ENCODE measurements around the gene WTAP.

WTAP gene

DNA sequence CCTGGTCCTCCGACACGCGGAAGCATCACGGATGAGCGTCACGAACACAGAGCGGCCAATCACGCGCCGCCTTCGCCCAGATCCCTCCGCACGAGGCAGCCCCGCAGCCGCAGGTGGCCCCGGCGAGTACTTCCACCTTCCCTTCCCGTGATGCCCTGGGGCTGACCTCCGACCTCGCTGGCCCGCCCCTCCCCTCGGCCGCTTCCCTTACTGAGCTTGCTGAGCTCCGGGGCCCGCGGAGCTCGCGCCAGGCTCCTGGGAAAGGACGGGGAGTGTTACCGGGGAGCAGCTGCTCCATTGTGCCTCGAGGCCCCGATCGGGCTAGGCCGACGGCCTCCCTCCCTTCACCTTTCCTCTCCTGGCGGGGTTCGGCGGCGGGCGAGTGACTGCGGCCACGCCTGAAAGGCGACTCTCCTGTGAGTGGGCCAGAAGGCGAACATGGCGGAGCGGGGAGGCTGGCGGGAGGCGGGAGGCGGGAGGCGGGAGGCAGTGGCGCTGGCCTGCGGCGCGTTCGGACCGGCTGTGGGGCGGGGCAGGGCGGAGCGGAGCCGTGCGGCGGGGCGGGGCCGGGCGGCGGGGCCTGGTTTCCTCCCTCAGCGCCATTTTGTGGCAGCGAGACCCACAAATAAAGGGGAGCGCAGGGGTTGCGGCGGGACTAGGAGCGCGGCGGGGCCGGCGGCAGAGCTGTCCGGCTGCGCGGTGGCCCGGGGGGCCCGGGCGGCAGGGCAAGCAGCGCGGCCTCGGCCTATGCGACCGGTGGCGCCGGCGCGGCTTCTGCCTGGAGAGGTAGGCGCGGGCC lies at the start of gene WTAP:
Gene WTAP, plus strand, starts transcription at position 589 of the 799 bp plus-strand sequence. CDS start 8,760 bp downstream, outside the sequence.
- Histone ChIP-seq H3K4me3 (ENCODE audit: low read length) (peak within 1 kb of the TSS; percentile 78), H3K27me3 (replicated peaks; ENCODE audit: insufficient read depth, low read length) (no peaks in the 10 kb centered on the region), H3K4me2 (ENCODE audit: low read depth, low read length) (peak within 1 kb of the TSS; percentile 89), H3K9ac (ENCODE audit: low read length) (peak within 1 kb of the TSS; percentile 94), H4K20me1 (ENCODE audit: insufficient read depth, low read length) (peaks cover 10% of the 10 kb centered on the region; the same call in 1 of the 2 replicates), H2AFZ (ENCODE audit: low read length) (peak within 1 kb of the TSS; percentile 63), H3F3A (ENCODE audit: insufficient read depth, low read length) (no peaks in the 10 kb centered on the region), H3K27ac (ENCODE audit: low read length) (peak within 1 kb of the TSS; percentile 94), H3K4me1 (ENCODE audit: low read length) (no peaks in the 10 kb centered on the region), H3K9me2 (replicated peaks; ENCODE audit: insufficient read depth, low read length) (no peaks in the 10 kb centered on the region), H3K9me3 (replicated peaks; ENCODE audit: insufficient read depth, low read length) (no peaks in the 10 kb centered on the region), H3K36me3 (replicated peaks; ENCODE audit: insufficient read depth, low read length) (no peaks in the 10 kb centered on the region), H3K79me2 (ENCODE audit: low read length) (peaks cover 69% of the 10 kb centered on the region)
- peak; percentile 91 for DNase-seq
- TF ChIP-seq EZH2phosphoT487 (IDR thresholded peaks at IDR 0.05; ENCODE audit: low read length): no peak
- TF ChIP-seq, protein P1, sequence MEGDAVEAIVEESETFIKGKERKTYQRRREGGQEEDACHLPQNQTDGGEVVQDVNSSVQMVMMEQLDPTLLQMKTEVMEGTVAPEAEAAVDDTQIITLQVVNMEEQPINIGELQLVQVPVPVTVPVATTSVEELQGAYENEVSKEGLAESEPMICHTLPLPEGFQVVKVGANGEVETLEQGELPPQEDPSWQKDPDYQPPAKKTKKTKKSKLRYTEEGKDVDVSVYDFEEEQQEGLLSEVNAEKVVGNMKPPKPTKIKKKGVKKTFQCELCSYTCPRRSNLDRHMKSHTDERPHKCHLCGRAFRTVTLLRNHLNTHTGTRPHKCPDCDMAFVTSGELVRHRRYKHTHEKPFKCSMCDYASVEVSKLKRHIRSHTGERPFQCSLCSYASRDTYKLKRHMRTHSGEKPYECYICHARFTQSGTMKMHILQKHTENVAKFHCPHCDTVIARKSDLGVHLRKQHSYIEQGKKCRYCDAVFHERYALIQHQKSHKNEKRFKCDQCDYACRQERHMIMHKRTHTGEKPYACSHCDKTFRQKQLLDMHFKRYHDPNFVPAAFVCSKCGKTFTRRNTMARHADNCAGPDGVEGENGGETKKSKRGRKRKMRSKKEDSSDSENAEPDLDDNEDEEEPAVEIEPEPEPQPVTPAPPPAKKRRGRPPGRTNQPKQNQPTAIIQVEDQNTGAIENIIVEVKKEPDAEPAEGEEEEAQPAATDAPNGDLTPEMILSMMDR (IDR thresholded peaks at IDR 0.05; ENCODE audit: low read length): no peak

DNA sequence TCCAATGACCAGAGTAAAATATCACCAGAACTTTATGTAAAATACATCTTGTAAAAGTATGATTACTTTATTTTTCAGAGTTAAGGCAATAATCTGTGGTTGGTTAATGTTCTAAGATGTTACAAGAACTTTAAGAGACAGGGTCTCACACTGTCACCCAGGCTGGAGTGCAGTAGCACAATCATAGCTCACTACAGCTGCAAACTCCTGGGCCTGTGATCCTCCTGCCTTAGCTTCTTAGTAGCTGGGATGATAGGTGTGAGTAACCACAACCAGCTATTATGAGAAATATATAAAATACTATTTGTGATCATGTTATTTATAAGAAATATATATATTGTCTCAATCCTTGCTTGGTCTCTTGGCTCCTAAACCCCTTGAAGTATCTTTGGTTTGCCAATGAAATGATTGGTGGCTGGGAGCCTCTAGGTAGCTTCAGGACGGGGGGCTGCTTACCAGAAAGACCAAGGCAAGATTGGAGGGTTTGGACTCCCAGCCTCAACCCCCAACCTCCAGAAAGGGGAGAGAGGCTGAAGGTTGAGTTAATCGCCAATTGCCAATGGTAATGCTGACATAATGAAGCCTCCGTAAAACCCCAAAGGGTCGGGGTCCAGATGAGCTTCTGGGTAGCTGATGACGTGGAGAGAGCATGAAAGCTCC lies 49.7 kb upstream of the WTAP start:
- Histone ChIP-seq H3K4me1 (ENCODE audit: low read length) (no peaks in the 10 kb centered on the region), H4K20me1 (ENCODE audit: insufficient read depth, low read length) (no peaks in the 10 kb centered on the region), H3K79me2 (ENCODE audit: low read length) (no peaks in the 10 kb centered on the region), H3K27me3 (replicated peaks; ENCODE audit: insufficient read depth, low read length) (no peaks in the 10 kb centered on the region), H3K4me2 (ENCODE audit: low read depth, low read length) (no peak overlapping the region), H3K9me2 (replicated peaks; ENCODE audit: insufficient read depth, low read length) (no peaks in the 10 kb centered on the region), H3K27ac (ENCODE audit: low read length) (no peak overlapping the region), H3F3A (ENCODE audit: insufficient read depth, low read length) (no peaks in the 10 kb centered on the region), H3K36me3 (replicated peaks; ENCODE audit: insufficient read depth, low read length) (no peaks in the 10 kb centered on the region), H3K4me3 (ENCODE audit: low read length) (no peak overlapping the region), H3K9me3 (replicated peaks; ENCODE audit: insufficient read depth, low read length) (no peaks in the 10 kb centered on the region), H3K9ac (ENCODE audit: low read length) (no peak overlapping the region), H2AFZ (ENCODE audit: low read length) (no peak overlapping the region)
- no peak for TF ChIP-seq EZH2 (optimal IDR thresholded peaks at IDR 0.05; ENCODE audit: low read depth, low read length)
- TF ChIP-seq, protein P1 (IDR thresholded peaks at IDR 0.05; ENCODE audit: low read length): no peak
- no peak for DNase-seq

DNA sequence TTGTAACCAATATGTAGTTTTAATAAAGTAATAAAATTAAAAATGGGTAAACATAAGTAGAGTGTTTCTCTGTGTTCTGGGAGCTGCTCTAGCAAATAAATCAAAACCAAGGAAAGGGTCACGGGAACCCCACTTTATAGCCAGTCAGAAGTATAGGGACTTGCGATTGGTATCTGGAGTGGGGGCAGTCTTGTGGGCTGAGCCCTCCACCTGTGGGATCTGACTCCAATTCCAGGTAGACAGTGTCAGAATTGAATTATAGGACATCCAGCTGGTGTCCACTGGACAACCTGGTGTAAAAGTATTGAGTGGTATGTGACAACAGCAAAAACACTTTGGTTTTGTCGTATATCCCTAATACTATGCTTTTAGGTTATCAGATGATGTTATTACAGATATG lies 48.7 kb upstream of the WTAP start:
- Histone ChIP-seq H3F3A (ENCODE audit: insufficient read depth, low read length) (no peaks in the 10 kb centered on the region), H3K4me1 (ENCODE audit: low read length) (no peaks in the 10 kb centered on the region), H3K9me3 (replicated peaks; ENCODE audit: insufficient read depth, low read length) (no peaks in the 10 kb centered on the region), H3K79me2 (ENCODE audit: low read length) (no peaks in the 10 kb centered on the region), H3K9me2 (replicated peaks; ENCODE audit: insufficient read depth, low read length) (no peaks in the 10 kb centered on the region), H3K27me3 (replicated peaks; ENCODE audit: insufficient read depth, low read length) (no peaks in the 10 kb centered on the region), H4K20me1 (ENCODE audit: insufficient read depth, low read length) (no peaks in the 10 kb centered on the region), H3K27ac (ENCODE audit: low read length) (no peak overlapping the region), H3K9ac (ENCODE audit: low read length) (no peak overlapping the region), H2AFZ (ENCODE audit: low read length) (no peak overlapping the region), H3K4me2 (ENCODE audit: low read depth, low read length) (no peak overlapping the region), H3K36me3 (replicated peaks; ENCODE audit: insufficient read depth, low read length) (no peaks in the 10 kb centered on the region), H3K4me3 (ENCODE audit: low read length) (no peak overlapping the region)
- no peak for DNase-seq
- TF ChIP-seq EZH2phosphoT487 (IDR thresholded peaks at IDR 0.05; ENCODE audit: low read length): no peak
- TF ChIP-seq, protein P1 (IDR thresholded peaks at IDR 0.05; ENCODE audit: low read length): no peak
- TF ChIP-seq EZH2 (optimal IDR thresholded peaks at IDR 0.05; ENCODE audit: low read depth, low read length): no peak
